ENCODE measurements around the gene CSF2.

The CSF2 gene

GRCh38 chr5:132099076-132099748 lies 25.6 kb downstream of the CSF2 start:
- no peak for ATAC-seq (ENCODE audit: low read depth)
- no peaks in the 10 kb centered on the region for H3K9me3 ChIP-seq (ENCODE audit: severe bottlenecking)
- DNase-seq (ENCODE audit: low spot score): no peak
- H3K4me1 ChIP-seq (ENCODE audit: insufficient read depth, poor library complexity, severe bottlenecking): peaks cover 37% of the 10 kb centered on the region
- H3K27ac ChIP-seq (ENCODE audit: poor library complexity, severe bottlenecking): no peak overlapping the region
- no peak for TF ChIP-seq CTCF (IDR thresholded peaks at IDR 0.05; ENCODE audit: poor library complexity, severe bottlenecking)
- H3K27me3 ChIP-seq (ENCODE audit: insufficient read depth, poor library complexity, severe bottlenecking): no peaks in the 10 kb centered on the region
- no peak overlapping the region for H3K4me3 ChIP-seq (ENCODE audit: severe bottlenecking)
- H3K36me3 ChIP-seq (ENCODE audit: low read depth): no peaks in the 10 kb centered on the region

GRCh38 chr5:132099905-132100304 lies 26.3 kb downstream of the CSF2 start:
- no peak for TF ChIP-seq CTCF (IDR thresholded peaks at IDR 0.05; ENCODE audit: poor library complexity, severe bottlenecking)
- Histone ChIP-seq H3K27me3 (ENCODE audit: insufficient read depth, poor library complexity, severe bottlenecking) (no peaks in the 10 kb centered on the region), H3K4me3 (ENCODE audit: severe bottlenecking) (no peak overlapping the region), H3K27ac (ENCODE audit: poor library complexity, severe bottlenecking) (no peak overlapping the region), H3K4me1 (ENCODE audit: insufficient read depth, poor library complexity, severe bottlenecking) (peaks cover 37% of the 10 kb centered on the region), H3K9me3 (ENCODE audit: severe bottlenecking) (no peaks in the 10 kb centered on the region), H3K36me3 (ENCODE audit: low read depth) (no peaks in the 10 kb centered on the region)
- DNase-seq (ENCODE audit: low spot score) (no peak), ATAC-seq (ENCODE audit: low read depth) (no peak)

GRCh38 chr5:132100672-132101261 lies 27.2 kb downstream of the CSF2 start:
- DNase-seq (ENCODE audit: low spot score): no peak
- H3K4me1 ChIP-seq (ENCODE audit: insufficient read depth, poor library complexity, severe bottlenecking): peaks cover 28% of the 10 kb centered on the region
- no peak for ATAC-seq (ENCODE audit: low read depth)

GRCh38 chr5:132101385-132101880 lies 27.8 kb downstream of the CSF2 start:
- TF ChIP-seq CTCF (IDR thresholded peaks at IDR 0.05; ENCODE audit: poor library complexity, severe bottlenecking): no peak
- no peak for DNase-seq (ENCODE audit: low spot score)
- Histone ChIP-seq H3K9me3 (ENCODE audit: severe bottlenecking) (no peaks in the 10 kb centered on the region), H3K36me3 (ENCODE audit: low read depth) (no peaks in the 10 kb centered on the region), H3K27ac (ENCODE audit: poor library complexity, severe bottlenecking) (no peak overlapping the region), H3K27me3 (ENCODE audit: insufficient read depth, poor library complexity, severe bottlenecking) (no peaks in the 10 kb centered on the region), H3K4me3 (ENCODE audit: severe bottlenecking) (no peak overlapping the region), H3K4me1 (ENCODE audit: insufficient read depth, poor library complexity, severe bottlenecking) (peaks cover 26% of the 10 kb centered on the region)
- no peak for ATAC-seq (ENCODE audit: low read depth)

More at GRCh38 chr5:132100672-132101261, 27.2 kb downstream of the CSF2 start:
- TF ChIP-seq CTCF (IDR thresholded peaks at IDR 0.05; ENCODE audit: poor library complexity, severe bottlenecking): no peak
- Histone ChIP-seq H3K4me3 (ENCODE audit: severe bottlenecking) (no peak overlapping the region), H3K36me3 (ENCODE audit: low read depth) (no peaks in the 10 kb centered on the region), H3K9me3 (ENCODE audit: severe bottlenecking) (no peaks in the 10 kb centered on the region), H3K27me3 (ENCODE audit: insufficient read depth, poor library complexity, severe bottlenecking) (no peaks in the 10 kb centered on the region), H3K27ac (ENCODE audit: poor library complexity, severe bottlenecking) (no peak overlapping the region)
